MM.1S (cell line): ENCODE results near the gene CSF3.

ENCODE experiments used
- DNase-seq: peaks from one replicate; pipeline ENCODE4 v3.0.0-alpha.2; 2015
- H2AFZ ChIP-seq: fragments of 300-600 bp; sonication (generic); 2 replicates; pipeline ENCODE4 v1.6.0; 2016; ENCODE audit warnings: antibody characterized with exemption, low read length
- H3F3A ChIP-seq: fragments of 300-600 bp; sonication (generic); 2 replicates; pipeline ENCODE4 v1.6.1; 2016; ENCODE audit warnings: mild to moderate bottlenecking, antibody characterized with exemption, low read length, moderate library complexity, mixed read lengths; ENCODE audit not compliant: insufficient read depth
- H3K27ac ChIP-seq: fragments of 300-600 bp; sonication (generic); 2 replicates; pipeline ENCODE4 v1.5.1; 2016; ENCODE audit warnings: mild to moderate bottlenecking, low read length
- H3K27me3 ChIP-seq: fragments of 300-600 bp; sonication (generic); replicated peaks from 2 replicates; pipeline ENCODE4 v1.6.0; 2016; ENCODE audit warnings: low read length; ENCODE audit not compliant: insufficient read depth
- H3K36me3 ChIP-seq: fragments of 300-600 bp; sonication (generic); replicated peaks from 2 replicates; pipeline ENCODE4 v1.6.1; 2016; ENCODE audit warnings: mild to moderate bottlenecking, low read length, mixed read lengths; ENCODE audit not compliant: insufficient read depth
- H3K4me1 ChIP-seq: fragments of 300-600 bp; sonication (generic); 2 replicates; pipeline ENCODE4 v1.6.1; 2016; ENCODE audit warnings: low read length, mixed read lengths
- H3K4me2 ChIP-seq: fragments of 300-600 bp; sonication (generic); 2 replicates; pipeline ENCODE4 v1.6.0; 2016; ENCODE audit warnings: low read depth, low read length
- H3K4me3 ChIP-seq: fragments of 300-600 bp; sonication (generic); 2 replicates; pipeline ENCODE4 v1.5.1; 2016; ENCODE audit warnings: low read length, mixed read lengths
- H3K79me2 ChIP-seq: fragments of 300-600 bp; sonication (generic); 2 replicates; pipeline ENCODE4 v1.6.1; 2016; ENCODE audit warnings: mixed run types, low read length, mixed read lengths
- H3K9ac ChIP-seq: fragments of 300-600 bp; sonication (generic); 2 replicates; pipeline ENCODE4 v1.6.1; 2016; ENCODE audit warnings: low read length, mixed read lengths
- H3K9me2 ChIP-seq: fragments of 300-600 bp; sonication (generic); replicated peaks from 2 replicates; pipeline ENCODE4 v1.6.1; 2016; ENCODE audit warnings: mild to moderate bottlenecking, low read length, mixed read lengths; ENCODE audit not compliant: insufficient read depth
- H3K9me3 ChIP-seq: fragments of 300-600 bp; sonication (generic); replicated peaks from 2 replicates; pipeline ENCODE4 v1.6.1; 2016; ENCODE audit warnings: mild to moderate bottlenecking, low read length, mixed read lengths; ENCODE audit not compliant: insufficient read depth
- H4K20me1 ChIP-seq: fragments of 300-600 bp; sonication (generic); 2 replicates; pipeline ENCODE4 v1.6.1; 2016; ENCODE audit warnings: mild to moderate bottlenecking, low read length, moderate library complexity, mixed read lengths; ENCODE audit not compliant: insufficient read depth
- CTCF ChIP-seq: fragments of 300-600 bp; sonication (generic); IDR thresholded peaks from 2 replicates; pipeline ENCODE4 v1.5.1; 2016; ENCODE audit warnings: antibody characterized with exemption, low read length, mixed read lengths
- EZH2 ChIP-seq: fragments of 300-600 bp; sonication (generic); optimal IDR thresholded peaks from 2 replicates; pipeline ENCODE3; 2017; ENCODE audit warnings: low read depth, mild to moderate bottlenecking, antibody characterized with exemption, low read length, mixed read lengths
- EZH2phosphoT487 ChIP-seq: fragments of 300-600 bp; sonication (generic); IDR thresholded peaks from 2 replicates; pipeline ENCODE4 v1.6.1; 2018; ENCODE audit warnings: antibody characterized with exemption, low read length

The CSF3 gene

GRCh38 chr17:40063901-40064531 lies 48.8 kb downstream of the CSF3 start:
- Histone ChIP-seq H3K4me3 (peak overlapping the region; percentile 98), H3K4me2 (peak overlapping the region; percentile 65; the same call in 1 of the 2 replicates), H3K27ac (no peak overlapping the region), H3K27me3 (peaks cover 20% of the 10 kb centered on the region), H3K4me1 (peaks cover 14% of the 10 kb centered on the region), H3K9ac (peak overlapping the region; percentile 63; the same call in 1 of the 2 replicates), H4K20me1 (no peaks in the 10 kb centered on the region), H3K79me2 (no peaks in the 10 kb centered on the region), H3F3A (no peaks in the 10 kb centered on the region), H3K36me3 (no peaks in the 10 kb centered on the region), H3K9me2 (no peaks in the 10 kb centered on the region), H2AFZ (no peak overlapping the region), H3K9me3 (no peaks in the 10 kb centered on the region)
- no peak for DNase-seq
- no peak for TF ChIP-seq EZH2phosphoT487
- no peak for TF ChIP-seq EZH2
- no peak for TF ChIP-seq CTCF

- Histone ChIP-seq H3K4me3 (no peak overlapping the region), H4K20me1 (no peaks in the 10 kb centered on the region), H3K4me1 (peaks cover 25% of the 10 kb centered on the region), H3F3A (peaks cover 5% of the 10 kb centered on the region; the same call in 1 of the 2 replicates), H2AFZ (no peak overlapping the region), H3K9me3 (no peaks in the 10 kb centered on the region), H3K4me2 (no peak overlapping the region), H3K36me3 (no peaks in the 10 kb centered on the region), H3K79me2 (no peaks in the 10 kb centered on the region), H3K9ac (no peak overlapping the region), H3K27ac (no peak overlapping the region), H3K27me3 (peaks cover 17% of the 10 kb centered on the region), H3K9me2 (no peaks in the 10 kb centered on the region)
- no peak for DNase-seq
- no peak for TF ChIP-seq CTCF
- no peak for TF ChIP-seq EZH2phosphoT487
- TF ChIP-seq EZH2, result no peak
Observed at GRCh38 chr17:40064971-40065768, 49.9 kb downstream of the CSF3 start.

- H3K4me3 ChIP-seq, result no peak overlapping the region
- H3K79me2 ChIP-seq, result no peaks in the 10 kb centered on the region
- no peak overlapping the region for H3K27ac ChIP-seq
Observed at GRCh38 chr17:40065769-40066510, 50.7 kb downstream of the CSF3 start.

More at GRCh38 chr17:40065769-40066510, 50.7 kb downstream of the CSF3 start:
- Histone ChIP-seq H3K36me3 (no peaks in the 10 kb centered on the region), H3K4me1 (peaks cover 26% of the 10 kb centered on the region), H3K9me3 (no peaks in the 10 kb centered on the region), H2AFZ (no peak overlapping the region), H3K9ac (no peak overlapping the region), H3K27me3 (peaks cover 14% of the 10 kb centered on the region), H3K9me2 (no peaks in the 10 kb centered on the region), H4K20me1 (no peaks in the 10 kb centered on the region), H3F3A (peaks cover 5% of the 10 kb centered on the region; the same call in 1 of the 2 replicates), H3K4me2 (no peak overlapping the region)
- TF ChIP-seq CTCF (no peak), EZH2phosphoT487 (no peak), EZH2 (no peak)
- DNase-seq, result no peak
